ENCODE data around the gene CXCL12.

CXCL12 gene

GRCh38 chr10:44399659-44400451, 15.0 kb upstream of the CXCL12 start:
- no peak for DNase-seq

GRCh38 chr10:44398747-44399658, 14.1 kb upstream of the CXCL12 start:
- no peak for DNase-seq

GRCh38 chr10:44398271-44398670, 13.4 kb upstream of the CXCL12 start:
- no peak for DNase-seq

GRCh38 chr10:44397476-44398225, 12.8 kb upstream of the CXCL12 start:
- DNase-seq: no peak

GRCh38 chr10:44396671-44397191, 11.8 kb upstream of the CXCL12 start:
- no peak for DNase-seq

GRCh38 chr10:44395902-44396670, 11.2 kb upstream of the CXCL12 start:
- DNase-seq: no peak

- no peak for DNase-seq
Observed at GRCh38 chr10:44395396-44395795, 10.5 kb upstream of the CXCL12 start.

- DNase-seq: no peak
Observed at GRCh38 chr10:44394696-44395381, 9.9 kb upstream of the CXCL12 start.

GRCh38 chr10:44393834-44394547, 9.1 kb upstream of the CXCL12 start:
- DNase-seq: no peak

GRCh38 chr10:44393051-44393630, 8.2 kb upstream of the CXCL12 start:
- no peak for DNase-seq

GRCh38 chr10:44392420-44392819, 7.5 kb upstream of the CXCL12 start:
- DNase-seq: no peak

GRCh38 chr10:44391981-44392380, 7.1 kb upstream of the CXCL12 start:
- no peak for DNase-seq

GRCh38 chr10:44390585-44391072, 5.7 kb upstream of the CXCL12 start:
- no peak for DNase-seq

GRCh38 chr10:44389556-44389955, 4.7 kb upstream of the CXCL12 start:
- no peak for DNase-seq

- no peak for DNase-seq
Observed at GRCh38 chr10:44389150-44389549, 4.3 kb upstream of the CXCL12 start.

GRCh38 chr10:44388641-44389040, 3.7 kb upstream of the CXCL12 start:
- DNase-seq: no peak

- DNase-seq: no peak
Observed at GRCh38 chr10:44387853-44388251, 3.0 kb upstream of the CXCL12 start.

GRCh38 chr10:44386546-44387052, 1.7 kb upstream of the CXCL12 start:
- DNase-seq: peak; percentile 13

GRCh38 chr10:44385696-44386441, 972 bp upstream of the CXCL12 start:
- no peak for DNase-seq
